Measurements from ENCODE around the gene TMEM184C.

DNA sequence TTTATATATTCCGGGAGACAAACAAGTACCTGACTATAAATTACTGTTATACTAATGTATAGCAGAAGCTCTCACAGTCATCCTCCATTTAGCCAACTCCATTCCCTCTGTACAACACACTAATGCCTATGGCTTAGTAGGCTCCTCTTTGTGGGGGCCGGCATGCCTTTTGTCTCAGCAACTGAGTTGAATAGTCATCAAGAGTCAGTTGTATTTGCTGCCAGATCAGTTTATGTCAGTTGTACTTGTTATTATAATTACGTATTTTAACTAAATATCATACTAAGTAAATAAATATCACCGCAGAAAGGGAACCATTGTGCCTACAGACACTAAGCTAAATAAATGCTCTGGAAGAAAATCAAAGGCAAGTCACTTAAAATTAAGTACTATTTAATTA, 56.9 kb downstream of the TMEM184C start:
- TF ChIP-seq EP300 (IDR thresholded peaks at IDR 0.05) = no peak
- TF ChIP-seq POLR2A (IDR thresholded peaks at IDR 0.05; ENCODE audit: low read depth) = no peak
- TF ChIP-seq, protein P1, sequence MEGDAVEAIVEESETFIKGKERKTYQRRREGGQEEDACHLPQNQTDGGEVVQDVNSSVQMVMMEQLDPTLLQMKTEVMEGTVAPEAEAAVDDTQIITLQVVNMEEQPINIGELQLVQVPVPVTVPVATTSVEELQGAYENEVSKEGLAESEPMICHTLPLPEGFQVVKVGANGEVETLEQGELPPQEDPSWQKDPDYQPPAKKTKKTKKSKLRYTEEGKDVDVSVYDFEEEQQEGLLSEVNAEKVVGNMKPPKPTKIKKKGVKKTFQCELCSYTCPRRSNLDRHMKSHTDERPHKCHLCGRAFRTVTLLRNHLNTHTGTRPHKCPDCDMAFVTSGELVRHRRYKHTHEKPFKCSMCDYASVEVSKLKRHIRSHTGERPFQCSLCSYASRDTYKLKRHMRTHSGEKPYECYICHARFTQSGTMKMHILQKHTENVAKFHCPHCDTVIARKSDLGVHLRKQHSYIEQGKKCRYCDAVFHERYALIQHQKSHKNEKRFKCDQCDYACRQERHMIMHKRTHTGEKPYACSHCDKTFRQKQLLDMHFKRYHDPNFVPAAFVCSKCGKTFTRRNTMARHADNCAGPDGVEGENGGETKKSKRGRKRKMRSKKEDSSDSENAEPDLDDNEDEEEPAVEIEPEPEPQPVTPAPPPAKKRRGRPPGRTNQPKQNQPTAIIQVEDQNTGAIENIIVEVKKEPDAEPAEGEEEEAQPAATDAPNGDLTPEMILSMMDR (IDR thresholded peaks at IDR 0.05) = no peak
- no peak for TF ChIP-seq POLR2AphosphoS5 (IDR thresholded peaks at IDR 0.05)

Measured in esophagus muscularis mucosa (tissue), 4 donors.